SK-N-SH (cell line): ENCODE data around the gene CAMK2D. TPM values are rescaled to one million over a fixed set of nuclear protein-coding genes. Genes with fewer than 3 reads are reported as not detected.

Source experiments
- CTCF ChIA-PET: fragments of 300-600, 350-600 bp; formaldehyde crosslinking; extraction: SDS; loops from one replicate; lab custom pipeline; 2021; lab: Yijun Ruan, JAX
- POLR2A ChIA-PET: fragments of 350-600 bp; sonication (Branson Sonifier 250); formaldehyde crosslinking; extraction: SDS; loops from one replicate; lab custom pipeline; 2020; ENCODE audit warnings: antibody characterized with exemption, inconsistent platforms; lab: Yijun Ruan, JAX
- DNase-seq: peaks from one replicate; pipeline ENCODE4 v3.0.0; 2012
- H2AFZ ChIP-seq: fragments of 200-600 bp; sonication (generic); 2 replicates; pipeline ENCODE4 v1.8.1; 2016; ENCODE audit warnings: antibody characterized with exemption, mild to moderate bottlenecking, low read depth
- H3F3A ChIP-seq: fragments of 200-600 bp; sonication (generic); replicated peaks from 2 replicates; pipeline ENCODE3; 2016; ENCODE audit warnings: antibody characterized with exemption, mild to moderate bottlenecking; ENCODE audit not compliant: insufficient read depth
- H3K27ac ChIP-seq, 2 experiments: fragments of 200-500 bp in 1 of 2; fragments of 200-600 bp in 1 of 2; sonication (Bioruptor generic) in 1 of 2; sonication (generic), shearing (Covaris generic) in 1 of 2; 2 replicates each; pipeline versions ENCODE4 v1.5.1 to v1.6.1; 2014 to 2016; ENCODE audit warnings: low read depth in 2 of 2, inconsistent platforms in 1 of 2, low read length in 1 of 2, mild to moderate bottlenecking in 1 of 2, mixed read lengths in 1 of 2
- H3K27me3 ChIP-seq: fragments of 200-600 bp; sonication (generic), shearing (Covaris generic); 2 replicates; pipeline ENCODE4 v1.6.1; 2016; ENCODE audit warnings: mixed run types; ENCODE audit not compliant: insufficient read depth
- H3K36me3 ChIP-seq, 2 experiments: fragments of 200-500 bp in 1 of 2; fragments of 200-600 bp in 1 of 2; sonication (Bioruptor generic) in 1 of 2; sonication (generic) in 1 of 2; replicated peaks in 1 of 2; 2 replicates each; pipeline versions ENCODE3 to v1.5.1; 2014 to 2016; ENCODE audit warnings: low read length in 1 of 2, mild to moderate bottlenecking in 1 of 2; ENCODE audit not compliant: insufficient read depth in 2 of 2, control insufficient read depth in 1 of 2
- H3K4me1 ChIP-seq, 2 experiments: fragments of 200-500 bp in 1 of 2; fragments of 200-600 bp in 1 of 2; sonication (Bioruptor generic) in 1 of 2; sonication (generic), shearing (Covaris generic) in 1 of 2; 2 replicates each; pipeline versions ENCODE4 v1.5.1 to v1.6.1; 2014 to 2016; ENCODE audit warnings: low read depth in 1 of 2, low read length in 1 of 2, mixed run types in 1 of 2; ENCODE audit not compliant: insufficient read depth in 2 of 2, control insufficient read depth in 1 of 2
- H3K4me2 ChIP-seq: fragments of 200-600 bp; sonication (generic), shearing (Covaris generic); 2 replicates; pipeline ENCODE4 v1.6.1; 2017; ENCODE audit warnings: mixed run types
- H3K4me3 ChIP-seq, 2 experiments: fragments of 200-500 bp in 1 of 2; fragments of 200-600 bp in 1 of 2; sonication (Bioruptor generic) in 1 of 2; sonication (generic), shearing (Covaris generic) in 1 of 2; 2 replicates each; pipeline versions ENCODE4 v1.5.1 to v1.8.1; 2014 to 2016; ENCODE audit warnings: low read depth in 2 of 2, inconsistent platforms in 1 of 2, low read length in 1 of 2, mild to moderate bottlenecking in 1 of 2, mixed read lengths in 1 of 2, moderate library complexity in 1 of 2
- H3K79me2 ChIP-seq: fragments of 200-600 bp; sonication (generic); 2 replicates; pipeline ENCODE4 v1.8.1; 2017; ENCODE audit warnings: mild to moderate bottlenecking; ENCODE audit not compliant: insufficient read depth
- H3K9ac ChIP-seq: fragments of 200-600 bp; sonication (generic); 2 replicates; pipeline ENCODE4 v1.6.1; 2017; ENCODE audit warnings: mixed run types
- H3K9me2 ChIP-seq: fragments of 200-600 bp; sonication (generic); 2 replicates; pipeline ENCODE4 v1.6.1; 2017; ENCODE audit warnings: mixed run types
- H3K9me3 ChIP-seq: fragments of 200-600 bp; sonication (generic); 2 replicates; pipeline ENCODE4 v1.6.1; 2017; ENCODE audit warnings: mixed run types, mild to moderate bottlenecking, moderate library complexity
- H4K20me1 ChIP-seq: fragments of 200-600 bp; sonication (generic); 2 replicates; pipeline ENCODE4 v1.6.1; 2017; ENCODE audit warnings: mild to moderate bottlenecking, mixed run types; ENCODE audit not compliant: insufficient read depth
- ELF1 ChIP-seq: IDR thresholded peaks from 2 replicates; pipeline ENCODE4 v1.4.0; 2012
- EZH2phosphoT487 ChIP-seq: fragments of 200-600 bp; sonication (generic); IDR thresholded peaks from 2 replicates; pipeline ENCODE4 v1.6.1; 2017; ENCODE audit warnings: low read depth, mixed run types, mild to moderate bottlenecking, antibody characterized with exemption, moderate library complexity, borderline replicate concordance
- FOXM1 ChIP-seq: IDR thresholded peaks from 2 replicates; pipeline ENCODE4 v1.4.0; 2012; ENCODE audit warnings: low read depth, mild to moderate bottlenecking
- GABPA ChIP-seq: IDR thresholded peaks from 2 replicates; pipeline ENCODE4 v1.4.0; 2012; ENCODE audit warnings: low read depth, mild to moderate bottlenecking
- GATA2 ChIP-seq: sonication (generic); formaldehyde crosslinking; IDR thresholded peaks from 2 replicates; pipeline ENCODE4 v1.5.0; 2020; ENCODE audit warnings: mild to moderate bottlenecking, missing genetic modification reagents
- MEF2A ChIP-seq: IDR thresholded peaks from 2 replicates; pipeline ENCODE4 v1.4.0; 2012; ENCODE audit warnings: low read depth, borderline replicate concordance
- NFIC ChIP-seq: IDR thresholded peaks from 2 replicates; pipeline ENCODE4 v1.4.0; 2012; ENCODE audit warnings: borderline replicate concordance
- POLR2AphosphoS5 ChIP-seq: IDR thresholded peaks from 2 replicates; pipeline ENCODE4 v1.6.1; 2012; ENCODE audit warnings: low read depth, low read length
- RAD21 ChIP-seq: IDR thresholded peaks from 2 replicates; pipeline ENCODE4 v1.6.1; 2012; ENCODE audit warnings: mild to moderate bottlenecking, low read length
- RFX5 ChIP-seq: IDR thresholded peaks from 2 replicates; pipeline ENCODE4 v1.6.1; 2012; ENCODE audit warnings: mild to moderate bottlenecking, improper control_type of control experiment, low read length
- SIN3A ChIP-seq: IDR thresholded peaks from 2 replicates; pipeline ENCODE4 v1.6.1; 2012; ENCODE audit warnings: low read depth, mild to moderate bottlenecking, low read length, moderate library complexity, borderline replicate concordance
- TCF12 ChIP-seq: IDR thresholded peaks from 2 replicates; pipeline ENCODE4 v1.4.0; 2012
- TEAD4 ChIP-seq: IDR thresholded peaks from 2 replicates; pipeline ENCODE4 v1.4.0; 2012; ENCODE audit warnings: mild to moderate bottlenecking, borderline replicate concordance; ENCODE audit not compliant: insufficient read depth
- YY1 ChIP-seq: IDR thresholded peaks from 2 replicates; pipeline ENCODE4 v1.4.0; 2012; ENCODE audit warnings: low read depth, mild to moderate bottlenecking
- WGBS: methylation state at CpG from one replicate; pipeline ENCODE4 v1.1.6; 2017; ENCODE audit warnings: low lambda C conversion rate; 5-methylcytosine and 5-hydroxymethylcytosine counted together
- polyA plus RNA-seq, 3 experiments: library from polyadenylated mRNA; depleted of rRNA; stranded (reverse); fragments of >200 nt; gene quantifications; 2 replicates each; pipeline ENCODE4 v1.2.3, GENCODE V29; 2012
- TF ChIP-seq, protein P1 (sequence below): IDR thresholded peaks from 2 replicates; pipeline ENCODE4 v1.4.0; 2012; ENCODE audit warnings: low read depth
- TF ChIP-seq, protein P2 (sequence below): fragments of 200-600 bp; sonication (generic); IDR thresholded peaks from 2 replicates; pipeline ENCODE4 v1.6.1; 2017; ENCODE audit warnings: antibody characterized with exemption, mild to moderate bottlenecking, moderate library complexity
- TF ChIP-seq, protein P3 (sequence below): IDR thresholded peaks from 2 replicates; pipeline ENCODE4 v1.6.1; 2012; ENCODE audit warnings: mild to moderate bottlenecking, low read depth, low read length, moderate library complexity
- TF ChIP-seq, protein P4 (sequence below): fragments of 150-350 bp; IDR thresholded peaks from 2 replicates; pipeline ENCODE4 v1.6.1; 2016; ENCODE audit warnings: mild to moderate bottlenecking, low read depth, low read length

The CAMK2D gene
- polyA plus RNA-seq, 1 of the 3 experiments (the other 2 are of a cell fraction) = 17.0 TPM

DNA sequence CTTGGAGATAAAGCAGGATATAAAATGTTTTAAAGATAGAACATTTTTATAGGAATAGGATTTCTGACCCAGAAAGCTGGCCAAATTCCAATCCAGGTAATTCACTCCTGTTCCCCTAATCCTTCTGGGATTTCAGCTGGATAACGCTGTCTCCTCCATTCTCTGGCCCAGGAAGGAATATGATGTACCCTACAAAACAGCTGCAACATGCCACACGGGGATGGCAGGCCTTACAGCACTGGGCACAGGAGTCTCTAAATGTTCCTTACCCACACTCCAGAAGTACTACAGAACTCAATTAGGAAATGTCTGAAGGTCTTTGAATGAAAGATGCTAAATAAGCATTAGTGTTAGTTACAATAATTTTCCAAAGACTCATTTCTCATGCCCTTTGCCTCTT, 15.8 kb downstream of the CAMK2D start:
- CTCF ChIA-PET = interaction anchor here (0.7 kb wide), 1 partner anchor 468 kb away, joined by 3 read pairs; no protein-coding TSS in a partner anchor
- H3K27me3 ChIP-seq = no peaks in the 10 kb centered on the region

More for the DNA sequence above, 15.8 kb downstream of the CAMK2D start:
- Histone ChIP-seq H3K9me3 (no peaks in the 10 kb centered on the region), H3K9ac (no peak overlapping the region), H3K4me2 (no peak overlapping the region), H4K20me1 (no peaks in the 10 kb centered on the region; the same call in 1 of the 2 replicates), H3K27ac (no peak overlapping the region), H3K4me3 (no peak overlapping the region), H3K9me2 (no peaks in the 10 kb centered on the region), H2AFZ (no peak overlapping the region), H3F3A (peaks cover 15% of the 10 kb centered on the region), H3K36me3 (peaks cover 9 to 36% of the 10 kb centered on the region in 2 experiments), H3K4me1 (peaks cover 4 to 7% of the 10 kb centered on the region in 2 experiments; a peak in 3 of 4 replicates), H3K79me2 (peaks cover 72% of the 10 kb centered on the region)
- DNase-seq = no peak
- POLR2A ChIA-PET = no interaction called here
- no peak for TF ChIP-seq SIN3A
- no peak for TF ChIP-seq MEF2A
- no peak for TF ChIP-seq RFX5
- TF ChIP-seq, protein P1, sequence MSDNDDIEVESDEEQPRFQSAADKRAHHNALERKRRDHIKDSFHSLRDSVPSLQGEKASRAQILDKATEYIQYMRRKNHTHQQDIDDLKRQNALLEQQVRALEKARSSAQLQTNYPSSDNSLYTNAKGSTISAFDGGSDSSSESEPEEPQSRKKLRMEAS = no peak
- TF ChIP-seq, protein P2, sequence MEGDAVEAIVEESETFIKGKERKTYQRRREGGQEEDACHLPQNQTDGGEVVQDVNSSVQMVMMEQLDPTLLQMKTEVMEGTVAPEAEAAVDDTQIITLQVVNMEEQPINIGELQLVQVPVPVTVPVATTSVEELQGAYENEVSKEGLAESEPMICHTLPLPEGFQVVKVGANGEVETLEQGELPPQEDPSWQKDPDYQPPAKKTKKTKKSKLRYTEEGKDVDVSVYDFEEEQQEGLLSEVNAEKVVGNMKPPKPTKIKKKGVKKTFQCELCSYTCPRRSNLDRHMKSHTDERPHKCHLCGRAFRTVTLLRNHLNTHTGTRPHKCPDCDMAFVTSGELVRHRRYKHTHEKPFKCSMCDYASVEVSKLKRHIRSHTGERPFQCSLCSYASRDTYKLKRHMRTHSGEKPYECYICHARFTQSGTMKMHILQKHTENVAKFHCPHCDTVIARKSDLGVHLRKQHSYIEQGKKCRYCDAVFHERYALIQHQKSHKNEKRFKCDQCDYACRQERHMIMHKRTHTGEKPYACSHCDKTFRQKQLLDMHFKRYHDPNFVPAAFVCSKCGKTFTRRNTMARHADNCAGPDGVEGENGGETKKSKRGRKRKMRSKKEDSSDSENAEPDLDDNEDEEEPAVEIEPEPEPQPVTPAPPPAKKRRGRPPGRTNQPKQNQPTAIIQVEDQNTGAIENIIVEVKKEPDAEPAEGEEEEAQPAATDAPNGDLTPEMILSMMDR = no peak
- TF ChIP-seq, protein P3, sequence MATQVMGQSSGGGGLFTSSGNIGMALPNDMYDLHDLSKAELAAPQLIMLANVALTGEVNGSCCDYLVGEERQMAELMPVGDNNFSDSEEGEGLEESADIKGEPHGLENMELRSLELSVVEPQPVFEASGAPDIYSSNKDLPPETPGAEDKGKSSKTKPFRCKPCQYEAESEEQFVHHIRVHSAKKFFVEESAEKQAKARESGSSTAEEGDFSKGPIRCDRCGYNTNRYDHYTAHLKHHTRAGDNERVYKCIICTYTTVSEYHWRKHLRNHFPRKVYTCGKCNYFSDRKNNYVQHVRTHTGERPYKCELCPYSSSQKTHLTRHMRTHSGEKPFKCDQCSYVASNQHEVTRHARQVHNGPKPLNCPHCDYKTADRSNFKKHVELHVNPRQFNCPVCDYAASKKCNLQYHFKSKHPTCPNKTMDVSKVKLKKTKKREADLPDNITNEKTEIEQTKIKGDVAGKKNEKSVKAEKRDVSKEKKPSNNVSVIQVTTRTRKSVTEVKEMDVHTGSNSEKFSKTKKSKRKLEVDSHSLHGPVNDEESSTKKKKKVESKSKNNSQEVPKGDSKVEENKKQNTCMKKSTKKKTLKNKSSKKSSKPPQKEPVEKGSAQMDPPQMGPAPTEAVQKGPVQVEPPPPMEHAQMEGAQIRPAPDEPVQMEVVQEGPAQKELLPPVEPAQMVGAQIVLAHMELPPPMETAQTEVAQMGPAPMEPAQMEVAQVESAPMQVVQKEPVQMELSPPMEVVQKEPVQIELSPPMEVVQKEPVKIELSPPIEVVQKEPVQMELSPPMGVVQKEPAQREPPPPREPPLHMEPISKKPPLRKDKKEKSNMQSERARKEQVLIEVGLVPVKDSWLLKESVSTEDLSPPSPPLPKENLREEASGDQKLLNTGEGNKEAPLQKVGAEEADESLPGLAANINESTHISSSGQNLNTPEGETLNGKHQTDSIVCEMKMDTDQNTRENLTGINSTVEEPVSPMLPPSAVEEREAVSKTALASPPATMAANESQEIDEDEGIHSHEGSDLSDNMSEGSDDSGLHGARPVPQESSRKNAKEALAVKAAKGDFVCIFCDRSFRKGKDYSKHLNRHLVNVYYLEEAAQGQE = no peak
- TF ChIP-seq GATA2 = no peak
- TF ChIP-seq NFIC = no peak
- no peak for TF ChIP-seq GABPA
- no peak for TF ChIP-seq FOXM1
- no peak for TF ChIP-seq TEAD4
- TF ChIP-seq RAD21 = no peak
- no peak for TF ChIP-seq TCF12
- TF ChIP-seq EZH2phosphoT487 = no peak
- TF ChIP-seq, protein P4, sequence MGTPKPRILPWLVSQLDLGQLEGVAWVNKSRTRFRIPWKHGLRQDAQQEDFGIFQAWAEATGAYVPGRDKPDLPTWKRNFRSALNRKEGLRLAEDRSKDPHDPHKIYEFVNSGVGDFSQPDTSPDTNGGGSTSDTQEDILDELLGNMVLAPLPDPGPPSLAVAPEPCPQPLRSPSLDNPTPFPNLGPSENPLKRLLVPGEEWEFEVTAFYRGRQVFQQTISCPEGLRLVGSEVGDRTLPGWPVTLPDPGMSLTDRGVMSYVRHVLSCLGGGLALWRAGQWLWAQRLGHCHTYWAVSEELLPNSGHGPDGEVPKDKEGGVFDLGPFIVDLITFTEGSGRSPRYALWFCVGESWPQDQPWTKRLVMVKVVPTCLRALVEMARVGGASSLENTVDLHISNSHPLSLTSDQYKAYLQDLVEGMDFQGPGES = no peak
- TF ChIP-seq YY1 = no peak
- TF ChIP-seq POLR2AphosphoS5 = no peak
- TF ChIP-seq ELF1 = no peak
- 100% methylated on average over 2 of the region's 2 CpGs for WGBS
